Measurements from ENCODE around the gene RNF145.

DNA sequence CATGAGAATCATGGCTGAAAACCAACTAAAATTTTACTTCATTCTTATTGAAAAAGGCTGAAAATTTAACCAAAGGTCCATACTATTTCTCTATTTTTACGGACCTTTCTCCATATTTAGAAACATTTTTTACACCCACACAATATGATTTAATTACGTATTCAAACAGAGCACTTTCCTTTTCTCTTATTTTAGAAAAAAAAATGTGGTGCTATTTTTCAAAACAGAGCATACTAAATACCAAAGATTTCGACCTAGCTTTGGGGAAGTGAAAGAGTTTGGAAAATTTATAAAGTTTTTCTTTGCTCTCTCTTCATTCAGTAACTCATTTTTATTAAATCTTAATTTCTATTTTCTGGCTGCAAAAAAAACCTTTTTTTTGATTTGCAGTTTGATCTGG is 38.1 kb downstream of the RNF145 start:
- TF ChIP-seq, protein P1, sequence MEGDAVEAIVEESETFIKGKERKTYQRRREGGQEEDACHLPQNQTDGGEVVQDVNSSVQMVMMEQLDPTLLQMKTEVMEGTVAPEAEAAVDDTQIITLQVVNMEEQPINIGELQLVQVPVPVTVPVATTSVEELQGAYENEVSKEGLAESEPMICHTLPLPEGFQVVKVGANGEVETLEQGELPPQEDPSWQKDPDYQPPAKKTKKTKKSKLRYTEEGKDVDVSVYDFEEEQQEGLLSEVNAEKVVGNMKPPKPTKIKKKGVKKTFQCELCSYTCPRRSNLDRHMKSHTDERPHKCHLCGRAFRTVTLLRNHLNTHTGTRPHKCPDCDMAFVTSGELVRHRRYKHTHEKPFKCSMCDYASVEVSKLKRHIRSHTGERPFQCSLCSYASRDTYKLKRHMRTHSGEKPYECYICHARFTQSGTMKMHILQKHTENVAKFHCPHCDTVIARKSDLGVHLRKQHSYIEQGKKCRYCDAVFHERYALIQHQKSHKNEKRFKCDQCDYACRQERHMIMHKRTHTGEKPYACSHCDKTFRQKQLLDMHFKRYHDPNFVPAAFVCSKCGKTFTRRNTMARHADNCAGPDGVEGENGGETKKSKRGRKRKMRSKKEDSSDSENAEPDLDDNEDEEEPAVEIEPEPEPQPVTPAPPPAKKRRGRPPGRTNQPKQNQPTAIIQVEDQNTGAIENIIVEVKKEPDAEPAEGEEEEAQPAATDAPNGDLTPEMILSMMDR (IDR thresholded peaks at IDR 0.05): no peak
- TF ChIP-seq POLR2A (IDR thresholded peaks at IDR 0.05) (no peak), POLR2AphosphoS5 (IDR thresholded peaks at IDR 0.05) (no peak)

Data from prostate gland (tissue), 2 donors.